ENCODE data around the gene LRRN1. TPM values are rescaled to one million over a fixed set of nuclear protein-coding genes. Genes with fewer than 3 reads are reported as not detected.

The LRRN1 gene
- total and polyA plus RNA-seq, 9 of the 15 experiments (the other 6 are each of a cell fraction or from before 2014, with no cell fraction given): 0.11 TPM; not detected in 8

- no peak for TF ChIP-seq ARID3B (CRISPR knock-in tag; IDR thresholded peaks at IDR 0.05; ENCODE audit: borderline replicate concordance)
- no peak for TF ChIP-seq ZNF277 (CRISPR knock-in tag; IDR thresholded peaks at IDR 0.05; ENCODE audit: borderline replicate concordance)
- no peak for TF ChIP-seq ZNF445 (CRISPR knock-in tag; IDR thresholded peaks at IDR 0.05; ENCODE audit: low read depth)
- TF ChIP-seq ATF3 (IDR thresholded peaks at IDR 0.05): no peak
- TF ChIP-seq ATF3 (CRISPR knock-in tag; conservative IDR thresholded peaks at IDR 0.05): no peak
- no peak for TF ChIP-seq HOXB6 (CRISPR knock-in tag; IDR thresholded peaks at IDR 0.05; ENCODE audit: borderline replicate concordance)
- no peak for TF ChIP-seq CCAR2 (IDR thresholded peaks at IDR 0.05; ENCODE audit: low read depth, low read length)
- TF ChIP-seq KDM1A (IDR thresholded peaks at IDR 0.05): no peak
- no peak for TF ChIP-seq PTRF (tag; IDR thresholded peaks at IDR 0.05)
Measured at GRCh38 chr3:3782457-3782856, 16.8 kb upstream of the LRRN1 start (continued).
